ENCODE data around the gene ANAPC2.
A peak's percentile ranks its signal among the peaks of the same experiment; 100 is the strongest.

ANAPC2 gene

GRCh38 chr9:137160716-137161557 lies 27.4 kb downstream of the ANAPC2 start:
- no peak for DNase-seq

GRCh38 chr9:137160054-137160425 lies 28.3 kb downstream of the ANAPC2 start:
- no peak for DNase-seq

DNA sequence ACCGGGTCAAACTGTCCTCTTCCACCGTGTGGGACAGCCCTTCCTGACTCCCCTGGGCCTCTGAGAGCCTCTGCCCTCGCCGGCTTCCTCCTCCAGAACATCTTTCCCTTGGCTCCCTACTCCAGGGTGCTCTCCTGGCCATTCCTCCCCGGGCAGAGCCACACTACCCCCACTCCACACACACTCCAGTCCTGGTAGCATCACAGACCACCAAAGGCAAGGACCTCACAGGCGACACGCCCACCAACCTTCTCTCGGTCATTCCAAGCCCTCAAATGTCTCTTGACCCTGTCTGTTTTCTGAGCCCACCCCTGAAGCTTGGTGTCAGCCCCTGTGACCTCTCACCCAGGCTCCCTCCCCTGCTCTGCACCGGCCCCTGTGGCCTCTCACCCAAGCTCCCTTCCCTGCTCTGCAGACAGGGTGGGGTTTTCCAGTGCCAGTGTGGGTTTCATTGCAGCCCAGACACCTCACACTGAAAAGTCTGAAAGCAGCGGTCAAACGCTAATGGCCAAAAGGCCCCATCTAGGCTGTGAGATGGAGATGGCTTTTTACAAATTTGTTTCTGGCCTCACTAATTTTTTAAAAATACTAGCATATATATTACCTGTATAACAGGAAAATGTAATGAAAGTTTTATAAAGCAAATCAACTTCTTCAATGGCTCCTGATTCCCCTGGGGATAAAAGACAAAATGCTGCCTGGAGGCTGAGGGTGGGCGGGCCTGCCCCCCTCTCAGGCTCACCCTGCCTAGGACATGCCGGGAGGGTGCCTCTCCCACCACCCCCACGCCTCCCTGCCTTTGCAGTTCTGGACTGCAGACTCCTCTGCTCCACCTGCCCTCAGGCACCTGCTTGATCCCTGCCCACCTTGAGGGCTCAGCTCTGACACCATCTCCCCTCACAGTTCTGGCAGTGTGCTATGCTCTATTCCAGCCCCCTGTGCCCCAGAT lies 29.0 kb downstream of the ANAPC2 start:
- no peak for DNase-seq

GRCh38 chr9:137158625-137159024 lies 29.7 kb downstream of the ANAPC2 start:
- DNase-seq, result no peak

DNA sequence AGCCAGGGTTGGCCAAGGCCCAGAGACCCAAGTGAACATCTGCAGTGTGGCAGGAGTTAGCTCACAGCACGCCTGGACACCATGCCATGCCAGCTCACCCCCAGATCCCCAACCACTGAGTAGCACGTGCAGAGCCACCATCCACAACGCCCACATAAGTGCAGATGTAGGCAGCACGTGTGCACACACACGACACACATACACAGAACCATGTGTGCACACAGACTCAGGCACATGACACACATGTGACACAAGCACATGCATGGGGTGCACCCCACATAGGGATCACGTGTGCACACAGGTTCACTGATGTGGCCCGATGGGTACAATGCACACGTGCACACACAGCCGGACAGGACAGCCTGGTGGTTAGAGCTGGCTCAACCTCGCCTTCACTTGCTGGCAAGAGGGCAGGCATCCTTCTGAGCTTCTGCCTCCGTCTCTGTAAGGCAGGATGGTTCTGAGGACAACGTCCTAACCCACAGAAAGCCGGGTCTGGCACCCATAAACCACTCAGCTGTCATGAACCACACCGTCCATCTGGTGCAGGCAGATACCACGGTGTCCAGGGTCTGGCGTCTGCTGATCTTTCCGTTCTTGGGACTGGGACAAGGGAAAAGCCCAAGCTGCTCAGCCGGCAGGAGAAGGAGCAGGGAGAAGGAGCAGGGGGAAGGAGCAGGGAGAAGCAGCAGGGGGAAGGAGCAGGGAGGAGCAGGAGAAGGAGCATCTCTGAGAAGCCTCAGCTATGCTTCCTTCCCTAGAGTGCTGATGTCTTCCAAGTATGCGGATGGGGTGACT lies 30.5 kb downstream of the ANAPC2 start:
- no peak for DNase-seq

DNA sequence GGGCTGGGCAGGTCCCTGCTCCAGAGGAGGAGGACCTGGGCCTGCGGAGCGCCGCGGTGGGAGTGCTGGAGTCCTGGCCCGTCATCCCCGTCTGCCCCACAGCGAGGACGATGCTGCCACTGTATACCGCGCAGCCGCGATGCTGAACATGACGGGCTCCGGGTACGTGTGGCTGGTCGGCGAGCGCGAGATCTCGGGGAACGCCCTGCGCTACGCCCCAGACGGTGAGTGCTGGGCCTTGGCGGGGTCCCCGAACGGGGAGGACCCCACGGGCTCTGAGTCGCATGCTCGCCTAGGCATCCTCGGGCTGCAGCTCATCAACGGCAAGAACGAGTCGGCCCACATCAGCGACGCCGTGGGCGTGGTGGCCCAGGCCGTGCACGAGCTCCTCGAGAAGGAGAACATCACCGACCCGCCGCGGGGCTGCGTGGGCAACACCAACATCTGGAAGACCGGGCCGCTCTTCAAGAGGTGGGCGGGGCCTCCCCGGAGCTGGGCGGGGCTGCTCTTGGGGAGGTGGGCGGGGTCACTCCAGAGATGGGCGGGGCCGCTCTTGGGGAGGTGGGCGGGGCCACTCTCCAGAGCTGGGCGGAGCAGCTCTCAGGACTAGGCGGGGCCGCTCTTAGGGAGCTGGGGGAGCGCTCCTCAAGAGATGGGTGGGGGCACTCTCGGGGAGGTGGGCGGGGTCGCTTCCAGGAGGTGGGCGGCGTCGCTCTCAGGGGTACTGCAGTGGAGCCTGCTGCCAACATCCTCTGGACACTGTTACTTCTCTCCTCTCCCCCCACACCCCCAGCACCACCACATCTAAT lies 31.6 kb downstream of the ANAPC2 start:
- DNase-seq, result no peak

DNA sequence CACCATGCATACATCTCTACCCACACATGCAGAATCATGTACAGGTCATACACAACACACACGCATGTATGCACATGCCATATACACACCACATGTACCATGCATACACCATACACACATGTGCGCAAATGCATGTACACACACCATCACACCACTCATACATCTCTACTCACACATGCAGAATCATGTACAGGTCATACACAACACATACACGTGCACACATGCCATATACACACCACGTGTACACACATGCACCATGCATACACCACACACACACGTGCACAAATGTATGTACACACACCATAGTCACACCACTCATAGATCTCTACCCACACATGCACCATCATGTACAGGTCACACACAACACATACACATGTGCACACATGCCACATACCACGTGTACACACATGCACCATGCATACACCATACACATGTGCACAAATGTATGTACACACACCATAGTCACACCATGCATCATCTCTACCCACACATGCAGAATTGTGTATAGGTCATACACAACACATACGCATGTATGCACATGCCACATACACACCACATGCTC lies 35.4 kb downstream of the ANAPC2 start:
- DNase-seq, result no peak

DNA sequence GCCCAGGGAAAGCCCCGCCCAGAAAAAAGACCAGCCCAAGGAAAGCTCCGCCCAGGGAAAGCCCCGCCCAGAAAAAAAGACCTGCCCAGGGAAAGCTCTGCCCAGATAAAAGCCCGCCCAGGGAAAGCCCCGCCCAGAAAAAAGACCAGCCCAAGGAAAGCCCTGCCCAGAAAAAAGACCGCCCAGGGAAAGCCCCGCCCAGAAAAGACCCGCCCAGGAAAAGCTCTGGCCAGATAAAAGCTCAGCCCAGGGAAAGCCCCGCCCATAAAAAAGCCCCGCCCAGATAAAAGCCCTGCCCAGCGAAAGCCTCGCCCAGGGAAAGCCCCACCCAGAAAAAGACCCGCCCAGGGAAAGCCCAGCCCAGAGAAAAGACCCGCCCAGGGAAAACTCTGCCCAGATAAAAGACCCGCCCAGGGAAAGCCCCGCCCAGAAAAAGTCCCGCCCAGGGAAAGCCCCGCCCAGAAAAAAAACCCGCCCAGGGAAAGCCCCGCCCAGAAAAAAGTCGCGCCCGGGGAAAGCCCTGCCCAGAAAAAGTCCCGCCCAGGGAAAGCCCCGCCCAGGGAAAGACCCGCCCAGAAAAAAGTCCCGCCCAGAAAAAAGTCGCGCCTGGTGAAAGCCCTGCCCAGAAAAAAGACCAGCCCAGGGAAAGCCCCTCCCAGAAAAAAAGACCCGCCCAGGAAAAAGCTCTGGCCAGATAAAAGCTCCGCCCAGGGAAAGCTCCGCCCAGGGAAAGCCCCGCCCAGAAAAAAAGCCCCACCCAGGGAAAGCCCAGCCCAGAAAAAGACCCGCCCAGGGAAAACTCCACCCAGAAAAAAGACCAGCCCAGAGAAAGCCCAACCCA lies 37.5 kb downstream of the ANAPC2 start:
- peak; percentile 88 for DNase-seq

- DNase-seq, result peak; percentile 88
These were observed 38.3 kb downstream of the ANAPC2 start for GRCh38 chr9:137149942-137150616.

DNA sequence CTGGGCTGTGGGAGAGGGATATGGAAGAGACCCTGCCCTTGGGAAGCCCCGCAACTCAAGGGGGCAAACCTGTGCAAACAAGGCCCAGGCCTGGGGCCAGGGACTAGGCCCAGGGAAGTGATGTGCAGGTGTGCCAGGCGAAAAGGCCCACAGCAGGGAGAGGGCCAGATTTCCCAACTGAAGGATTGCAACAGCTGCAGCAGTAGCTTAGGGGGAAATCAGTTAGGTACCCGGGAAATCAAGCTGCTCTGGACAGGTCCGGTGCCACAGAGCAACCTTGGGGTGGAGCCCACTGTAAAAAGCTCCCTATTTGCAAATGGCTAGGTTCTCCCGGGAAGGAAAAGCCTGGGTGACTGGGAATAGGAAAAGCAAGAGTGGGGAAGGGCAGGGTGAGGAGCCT lies 39.0 kb downstream of the ANAPC2 start:
- DNase-seq, result no peak

DNA sequence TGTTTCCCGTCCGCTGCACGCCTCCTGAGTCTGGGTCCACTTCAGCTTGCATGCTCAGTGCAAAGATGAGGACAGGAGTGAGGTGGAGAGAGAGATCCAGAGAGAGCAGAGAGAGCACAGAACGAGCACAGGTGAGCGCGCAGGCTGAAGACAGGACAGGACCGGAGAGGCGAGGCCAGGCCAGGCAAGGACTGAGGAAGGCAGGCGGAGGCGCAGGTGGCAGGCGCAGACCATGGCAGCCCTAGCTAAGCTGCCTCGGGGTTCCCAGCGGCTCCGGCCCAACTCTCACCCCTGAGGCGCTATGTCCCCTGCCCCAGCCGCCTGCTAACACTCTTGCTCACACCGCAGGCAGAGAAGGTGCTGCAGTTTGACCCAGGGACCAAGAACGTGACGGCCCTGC lies 39.7 kb downstream of the ANAPC2 start:
- no peak for DNase-seq

DNA sequence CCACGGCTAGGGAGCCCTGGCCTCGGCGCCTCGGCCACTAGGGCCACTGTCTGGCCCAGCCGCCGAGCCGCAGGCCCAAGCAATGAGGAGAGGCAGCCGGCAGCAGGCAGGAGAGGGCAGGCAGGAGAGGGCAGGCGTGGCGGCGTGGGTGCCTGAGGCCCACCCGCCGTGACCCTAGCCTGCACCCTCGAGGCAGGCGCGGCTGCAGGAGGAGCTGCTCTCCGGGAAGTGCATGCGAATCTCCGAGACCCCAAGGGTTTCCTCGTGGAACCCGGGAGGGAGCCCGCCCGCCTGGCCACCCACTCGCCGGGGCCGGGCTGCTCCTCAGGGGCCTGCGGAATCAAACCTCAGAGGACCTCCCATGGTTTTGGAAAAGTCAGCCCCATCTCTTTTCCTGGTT lies 40.1 kb downstream of the ANAPC2 start:
- no peak for DNase-seq

GRCh38 chr9:137147793-137148160 lies 40.6 kb downstream of the ANAPC2 start:
- DNase-seq, result no peak

GRCh38 chr9:137147091-137147792 lies 41.1 kb downstream of the ANAPC2 start:
- DNase-seq, result no peak

DNA sequence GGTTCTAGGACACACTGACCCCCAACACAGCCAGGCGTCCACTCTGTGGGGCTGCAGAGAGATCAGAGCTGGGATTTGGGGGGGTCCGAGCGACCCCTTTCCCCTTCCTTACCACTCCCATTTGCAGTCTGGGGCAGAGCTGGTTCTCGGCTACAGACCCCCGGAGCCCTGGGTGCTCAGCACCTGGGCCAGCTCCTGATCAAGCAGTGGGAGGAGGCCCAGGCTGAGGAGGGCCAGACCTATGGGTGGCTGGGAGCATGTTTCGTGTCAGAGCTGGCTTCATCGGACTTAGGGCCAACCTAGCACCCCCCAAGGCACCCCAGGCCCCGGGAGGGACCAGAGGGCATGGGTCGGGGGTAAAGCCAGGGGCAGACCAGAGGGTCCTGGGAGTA lies 41.8 kb downstream of the ANAPC2 start:
- no peak for DNase-seq

DNA sequence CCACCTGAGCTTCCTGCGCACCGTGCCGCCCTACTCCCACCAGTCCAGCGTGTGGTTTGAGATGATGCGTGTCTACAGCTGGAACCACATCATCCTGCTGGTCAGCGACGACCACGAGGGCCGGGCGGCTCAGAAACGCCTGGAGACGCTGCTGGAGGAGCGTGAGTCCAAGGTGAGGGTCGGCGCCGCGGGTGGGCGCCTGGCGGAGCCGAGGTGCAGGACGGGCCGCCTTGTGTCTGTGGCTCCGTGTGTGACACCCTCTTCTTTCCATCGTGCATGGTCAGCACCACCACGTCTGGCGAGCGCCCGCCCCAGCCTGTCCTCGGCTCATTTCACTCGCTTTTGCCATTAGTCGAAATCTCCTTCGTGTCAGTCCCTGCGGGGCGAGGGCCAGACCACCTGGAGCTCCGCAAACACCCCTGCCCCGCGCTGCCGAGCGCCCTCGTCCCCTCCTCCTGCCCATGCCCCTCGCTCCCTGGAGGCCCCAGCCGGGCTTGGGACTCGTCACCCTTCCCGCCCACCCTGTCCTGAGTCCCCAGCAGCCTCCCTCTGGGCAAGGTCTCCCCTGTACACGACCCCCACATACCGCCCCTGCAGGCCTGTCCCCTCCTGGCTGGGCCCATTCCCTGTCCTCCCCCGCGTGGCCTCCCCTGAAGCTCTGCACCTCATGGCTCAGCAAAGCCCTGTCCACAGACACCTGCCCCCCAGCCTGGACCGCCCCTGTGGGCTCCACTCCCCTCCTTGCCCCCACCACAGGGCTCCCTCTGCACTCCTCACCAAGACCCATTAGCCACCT lies 42.4 kb downstream of the ANAPC2 start:
- no peak for DNase-seq

- DNase-seq, result no peak
These were observed 44.9 kb downstream of the ANAPC2 start for GRCh38 chr9:137143459-137143858.

DNA sequence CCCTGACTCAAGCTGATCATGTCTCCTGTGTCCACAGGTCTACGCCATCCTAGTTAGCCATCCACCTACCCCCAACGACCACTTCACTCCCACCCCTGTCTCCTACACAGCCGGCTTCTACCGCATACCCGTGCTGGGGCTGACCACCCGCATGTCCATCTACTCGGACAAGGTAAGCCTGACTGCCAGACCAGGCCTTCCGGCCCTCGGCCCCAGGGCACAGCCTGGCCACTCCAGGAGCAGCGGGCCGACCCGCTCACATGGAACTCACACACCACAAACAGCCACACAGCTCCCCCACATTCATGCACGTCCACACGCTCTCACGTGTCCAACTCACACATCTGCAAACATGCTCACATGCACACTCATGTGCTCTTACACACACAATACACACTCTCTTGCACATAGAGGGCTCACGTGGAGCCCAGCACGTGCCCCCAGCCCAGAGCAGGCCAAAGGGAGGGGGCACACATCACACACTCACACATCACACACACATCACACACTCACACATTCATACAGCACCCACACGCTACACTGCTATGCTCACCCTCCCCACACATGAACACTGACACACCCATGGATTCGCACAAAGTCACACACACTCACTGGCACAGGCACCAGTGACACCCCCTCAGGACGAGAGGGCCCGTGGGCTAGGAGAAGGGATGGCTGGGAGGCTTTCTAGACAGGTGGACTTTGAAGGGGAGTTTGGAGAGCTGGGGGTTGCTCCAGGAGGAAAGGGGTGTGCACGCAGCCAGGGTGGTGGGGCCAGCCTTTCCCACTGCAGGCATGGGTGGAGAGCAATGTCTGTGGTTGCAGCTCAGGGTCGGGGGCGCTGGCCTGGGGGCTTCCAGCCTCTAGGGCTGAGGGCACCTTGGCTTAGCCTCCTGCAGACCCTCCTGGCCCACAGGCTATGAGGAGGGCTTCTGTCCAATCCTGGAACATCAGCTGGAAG lies 46.1 kb downstream of the ANAPC2 start:
- DNase-seq, result no peak

All from NCI-H1048 (cell line).